ENCODE data around the gene FSD2.
"Not testable (repeated sequence)": the region's sequence is repeated elsewhere in the genome, so short reads cannot be mapped to it uniquely, and the experiment has no call there.

FSD2 gene

GRCh38 chr15:82788496-82788895 is 17.4 kb downstream of the FSD2 start:
- DNase-seq: no peak

- DNase-seq: no peak
These were observed 24.5 kb downstream of the FSD2 start for GRCh38 chr15:82781349-82781748.

GRCh38 chr15:82778755-82779154 is 27.1 kb downstream of the FSD2 start:
- no peak for DNase-seq

GRCh38 chr15:82774496-82774895 is 31.4 kb downstream of the FSD2 start:
- no peak for DNase-seq

- no peak for DNase-seq
These were observed 33.9 kb downstream of the FSD2 start for GRCh38 chr15:82771789-82772607.

- no peak for DNase-seq
These were observed 37.3 kb downstream of the FSD2 start for GRCh38 chr15:82768414-82769054.

GRCh38 chr15:82767163-82767829 is 38.6 kb downstream of the FSD2 start:
- no peak for DNase-seq

- not testable (repeated sequence) for DNase-seq
These were observed 39.7 kb downstream of the FSD2 start for GRCh38 chr15:82766201-82766600.

GRCh38 chr15:82764740-82765139 is 41.1 kb downstream of the FSD2 start:
- no peak for DNase-seq

GRCh38 chr15:82764117-82764490 is 41.8 kb downstream of the FSD2 start:
- DNase-seq: no peak

GRCh38 chr15:82763361-82764116 is 42.3 kb downstream of the FSD2 start:
- no peak for DNase-seq

- DNase-seq: no peak
These were observed 54.6 kb downstream of the FSD2 start for GRCh38 chr15:82751308-82751707.

GRCh38 chr15:82750831-82751180 is 55.1 kb downstream of the FSD2 start:
- DNase-seq: peak; percentile 33

- DNase-seq: peak; percentile 94
These were observed 55.7 kb downstream of the FSD2 start for GRCh38 chr15:82749951-82750830.

- no peak for DNase-seq
These were observed 57.6 kb downstream of the FSD2 start for GRCh38 chr15:82748315-82748714.

GRCh38 chr15:82743810-82744209 is 62.1 kb downstream of the FSD2 start:
- no peak for DNase-seq

- no peak for DNase-seq
These were observed 63.7 kb downstream of the FSD2 start for GRCh38 chr15:82742134-82742533.

- DNase-seq: no peak
These were observed 66.8 kb downstream of the FSD2 start for GRCh38 chr15:82739086-82739485.

- no peak for DNase-seq
These were observed 67.9 kb downstream of the FSD2 start for GRCh38 chr15:82737975-82738374.

GRCh38 chr15:82731527-82731926 is 74.3 kb downstream of the FSD2 start:
- no peak for DNase-seq

- DNase-seq: no peak
These were observed 75.8 kb downstream of the FSD2 start for GRCh38 chr15:82730022-82730530.

GRCh38 chr15:82726816-82727215 is 79.1 kb downstream of the FSD2 start:
- DNase-seq: no peak

Measured in left hindlimb (tissue), 1 donor.